ENCODE data around the gene CORIN.

CORIN gene

DNA sequence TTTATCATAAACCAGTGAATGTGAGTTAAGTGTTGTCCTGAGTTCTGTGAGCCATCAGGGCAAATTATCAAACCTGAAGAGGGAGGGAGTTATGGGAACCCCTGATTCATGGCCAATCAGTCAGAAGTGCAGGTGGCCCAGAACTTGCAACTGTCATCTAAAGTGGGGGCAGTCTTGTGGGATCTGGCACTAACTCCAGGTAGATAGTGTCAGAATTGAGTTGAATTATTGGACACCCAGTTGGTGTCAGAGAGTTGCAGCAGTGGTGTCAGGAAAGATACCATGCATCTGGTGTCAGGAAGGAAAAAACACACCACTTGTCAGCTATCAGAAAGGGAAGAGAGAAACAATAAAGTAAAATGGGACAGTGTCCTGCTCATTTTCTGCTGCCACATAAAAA is 8.4 kb downstream of the CORIN start:
- Histone ChIP-seq H3K36me3 (ENCODE audit: control insufficient read depth in 1 of 2, insufficient read depth in 2 of 2, low read depth in 1 of 2, low read length in 2 of 2) (no peaks in the 10 kb centered on the region), H4K8ac (ENCODE audit: low read length) (no peak overlapping the region), H3K4ac (ENCODE audit: low read depth in 1 of 2, low read length in 2 of 2) (no peak overlapping the region), H3K79me1 (replicated peaks; ENCODE audit: low read length, poor library complexity, severe bottlenecking) (no peaks in the 10 kb centered on the region), H3K4me3 (ENCODE audit: insufficient read depth in 1 of 2, low read depth in 1 of 2, low read length in 2 of 2) (no peak overlapping the region), H3K4me1 (ENCODE audit: control insufficient read depth, insufficient read depth, low read depth, low read length) (peaks cover 5% of the 10 kb centered on the region), H3K9ac (ENCODE audit: low read length) (no peak overlapping the region), H3K9me3 (ENCODE audit: control insufficient read depth, low read length) (peaks cover 12% of the 10 kb centered on the region), H3K18ac (ENCODE audit: low read depth in 1 of 2, low read length in 2 of 2) (no peak overlapping the region), H2AK5ac (ENCODE audit: low read length, severe bottlenecking) (no peak overlapping the region), H2BK12ac (ENCODE audit: low read length in 2 of 2) (no peak overlapping the region), H3K27ac (ENCODE audit: low read length, poor library complexity, severe bottlenecking) (no peak overlapping the region), H3K4me2 (ENCODE audit: low read length, poor library complexity, severe bottlenecking) (no peak overlapping the region), H4K91ac (ENCODE audit: low read length) (no peak overlapping the region), H2AFZ (ENCODE audit: low read depth, low read length) (no peak overlapping the region), H2BK15ac (ENCODE audit: low read depth, poor library complexity, severe bottlenecking) (no peak overlapping the region), H2BK120ac (ENCODE audit: low read depth, low read length) (no peak overlapping the region), H3K14ac (ENCODE audit: low read length in 2 of 2) (no peak overlapping the region), H3K27me3 (ENCODE audit: control insufficient read depth in 1 of 2, insufficient read depth in 1 of 2, low read length in 2 of 2) (peaks cover 0 to 6% of the 10 kb centered on the region in 2 experiments), H3K23ac (ENCODE audit: low read length in 2 of 2) (no peak overlapping the region), H2BK5ac (ENCODE audit: low read depth, low read length, poor library complexity, severe bottlenecking) (no peak overlapping the region)
- no peak for DNase-seq

DNA sequence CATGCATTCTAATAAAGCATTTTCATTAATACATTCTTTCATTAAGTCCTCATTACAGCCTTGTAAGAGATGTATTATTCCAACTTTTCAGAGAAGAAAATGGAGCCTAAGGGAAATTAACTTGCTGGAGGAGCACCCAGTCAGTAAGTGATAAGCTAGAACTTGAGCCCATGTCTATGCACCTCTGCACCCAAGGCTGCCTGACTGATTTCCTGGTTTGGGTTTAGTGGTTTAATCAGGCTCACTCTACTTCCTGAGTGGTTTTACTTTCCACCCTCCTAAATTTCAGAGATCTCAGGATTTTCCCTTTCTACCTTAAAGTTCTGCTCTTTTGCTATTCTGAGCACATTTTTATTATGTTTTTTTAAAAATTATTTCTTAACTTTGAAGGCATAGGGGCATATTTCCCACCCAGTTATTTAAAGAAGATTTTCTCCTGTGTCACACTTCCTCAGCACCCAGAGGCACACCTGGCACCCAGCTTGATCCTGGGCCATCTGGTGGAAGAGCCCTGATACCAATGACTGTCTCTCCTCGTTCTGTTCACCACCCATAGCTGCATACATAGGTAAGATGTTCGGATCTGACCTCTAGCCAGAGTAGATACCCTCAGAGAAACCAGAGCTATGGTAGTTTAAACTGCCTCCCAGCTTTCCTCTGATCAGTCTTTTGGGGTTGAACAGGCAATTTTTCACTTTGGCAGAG is 10.4 kb downstream of the CORIN start:
- Histone ChIP-seq H3K4me2 (ENCODE audit: low read length, poor library complexity, severe bottlenecking) (no peak overlapping the region), H2AFZ (ENCODE audit: low read depth, low read length) (no peak overlapping the region), H3K18ac (ENCODE audit: low read depth in 1 of 2, low read length in 2 of 2) (no peak overlapping the region), H2AK5ac (ENCODE audit: low read length, severe bottlenecking) (no peak overlapping the region), H3K23ac (ENCODE audit: low read length in 2 of 2) (no peak overlapping the region), H3K79me1 (replicated peaks; ENCODE audit: low read length, poor library complexity, severe bottlenecking) (no peaks in the 10 kb centered on the region), H3K36me3 (ENCODE audit: control insufficient read depth in 1 of 2, insufficient read depth in 2 of 2, low read depth in 1 of 2, low read length in 2 of 2) (no peaks in the 10 kb centered on the region), H3K27ac (ENCODE audit: low read length, poor library complexity, severe bottlenecking) (no peak overlapping the region), H3K9ac (ENCODE audit: low read length) (no peak overlapping the region), H3K4ac (ENCODE audit: low read depth in 1 of 2, low read length in 2 of 2) (no peak overlapping the region), H2BK120ac (ENCODE audit: low read depth, low read length) (no peak overlapping the region), H4K91ac (ENCODE audit: low read length) (no peak overlapping the region), H2BK15ac (ENCODE audit: low read depth, poor library complexity, severe bottlenecking) (no peak overlapping the region), H3K14ac (ENCODE audit: low read length in 2 of 2) (no peak overlapping the region), H4K8ac (ENCODE audit: low read length) (no peak overlapping the region), H3K27me3 (ENCODE audit: control insufficient read depth in 1 of 2, insufficient read depth in 1 of 2, low read length in 2 of 2) (no peaks in the 10 kb centered on the region), H3K4me3 (ENCODE audit: insufficient read depth in 1 of 2, low read depth in 1 of 2, low read length in 2 of 2) (no peak overlapping the region), H2BK5ac (ENCODE audit: low read depth, low read length, poor library complexity, severe bottlenecking) (no peak overlapping the region), H3K4me1 (ENCODE audit: control insufficient read depth, insufficient read depth, low read depth, low read length) (peaks cover 5% of the 10 kb centered on the region), H2BK12ac (ENCODE audit: low read length in 2 of 2) (no peak overlapping the region), H3K9me3 (ENCODE audit: control insufficient read depth, low read length) (no peaks in the 10 kb centered on the region)
- DNase-seq, result no peak
- 88% methylated on average over 2 of the region's 2 CpGs for WGBS

DNA sequence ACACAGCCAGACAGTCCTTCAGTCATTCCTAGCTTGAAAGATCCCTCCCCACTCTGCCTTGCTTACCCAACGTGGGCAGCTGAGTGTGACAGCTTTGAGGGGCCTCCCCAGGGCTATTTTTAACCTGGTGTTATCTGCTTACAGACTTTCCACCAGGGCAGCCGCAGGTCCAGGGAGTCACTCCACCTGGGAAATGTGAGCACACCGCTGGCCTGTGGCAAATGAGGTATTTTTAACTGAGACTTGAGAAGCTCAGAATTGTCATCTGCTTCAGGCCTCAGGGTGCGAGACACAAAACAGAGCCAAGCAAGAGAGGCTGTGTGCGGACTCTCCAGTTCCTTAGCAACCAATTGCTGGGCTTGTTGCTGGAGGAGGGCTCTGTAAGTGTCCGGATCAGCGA is 13.0 kb downstream of the CORIN start:
- no peaks in the 10 kb centered on the region for H3K79me1 ChIP-seq (replicated peaks; ENCODE audit: low read length, poor library complexity, severe bottlenecking)
- no peak overlapping the region for H2BK15ac ChIP-seq (ENCODE audit: low read depth, poor library complexity, severe bottlenecking)
- H2BK12ac ChIP-seq (ENCODE audit: low read length in 2 of 2), result no peak overlapping the region
- H3K4me2 ChIP-seq (ENCODE audit: low read length, poor library complexity, severe bottlenecking), result no peak overlapping the region
- no peak overlapping the region for H2BK5ac ChIP-seq (ENCODE audit: low read depth, low read length, poor library complexity, severe bottlenecking)
- H3K14ac ChIP-seq (ENCODE audit: low read length in 2 of 2), result no peak overlapping the region
- no peaks in the 10 kb centered on the region for H3K36me3 ChIP-seq (ENCODE audit: control insufficient read depth in 1 of 2, insufficient read depth in 2 of 2, low read depth in 1 of 2, low read length in 2 of 2)
- H2AK5ac ChIP-seq (ENCODE audit: low read length, severe bottlenecking), result no peak overlapping the region
- H3K9me3 ChIP-seq (ENCODE audit: control insufficient read depth, low read length), result no peaks in the 10 kb centered on the region
- no peak overlapping the region for H3K27ac ChIP-seq (ENCODE audit: low read length, poor library complexity, severe bottlenecking)
- H3K4ac ChIP-seq (ENCODE audit: low read depth in 1 of 2, low read length in 2 of 2), result no peak overlapping the region
- H3K18ac ChIP-seq (ENCODE audit: low read depth in 1 of 2, low read length in 2 of 2), result no peak overlapping the region
- peak; percentile 9 for DNase-seq
- 18% methylated on average over 7 of the region's 7 CpGs for WGBS
- no peak overlapping the region for H2BK120ac ChIP-seq (ENCODE audit: low read depth, low read length)
- peaks cover 5% of the 10 kb centered on the region for H3K4me1 ChIP-seq (ENCODE audit: control insufficient read depth, insufficient read depth, low read depth, low read length)
- no peak overlapping the region for H4K8ac ChIP-seq (ENCODE audit: low read length)
- no peak overlapping the region for H4K91ac ChIP-seq (ENCODE audit: low read length)
- no peak overlapping the region for H3K23ac ChIP-seq (ENCODE audit: low read length in 2 of 2)
- no peak overlapping the region for H2AFZ ChIP-seq (ENCODE audit: low read depth, low read length)
- peaks cover 0 to 3% of the 10 kb centered on the region in 2 experiments for H3K27me3 ChIP-seq (ENCODE audit: control insufficient read depth in 1 of 2, insufficient read depth in 1 of 2, low read length in 2 of 2)
- no peak overlapping the region for H3K4me3 ChIP-seq (ENCODE audit: insufficient read depth in 1 of 2, low read depth in 1 of 2, low read length in 2 of 2)
- no peak overlapping the region for H3K9ac ChIP-seq (ENCODE audit: low read length)

DNA sequence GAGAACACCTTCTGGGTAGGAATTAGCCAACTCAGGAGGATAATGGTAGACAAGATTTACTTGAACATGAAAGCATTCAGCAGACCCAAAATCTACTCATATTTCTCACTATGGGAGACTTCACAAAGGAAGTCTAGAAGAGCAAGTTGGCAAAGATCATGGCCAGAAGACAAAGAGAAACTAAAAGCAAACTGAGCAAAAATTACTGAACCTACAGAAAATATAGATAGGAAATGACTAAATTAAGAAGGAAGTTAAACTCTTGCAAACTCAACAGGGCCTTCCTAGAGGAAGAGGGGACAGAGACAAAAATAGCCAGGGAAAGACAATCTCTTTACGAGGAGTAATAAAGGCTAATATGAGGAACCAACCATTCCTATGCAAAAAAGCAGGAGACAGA is 18.7 kb downstream of the CORIN start:
- Histone ChIP-seq H3K4ac (ENCODE audit: low read depth in 1 of 2, low read length in 2 of 2) (no peak overlapping the region), H2BK12ac (ENCODE audit: low read length in 2 of 2) (no peak overlapping the region), H4K8ac (ENCODE audit: low read length) (no peak overlapping the region), H3K9ac (ENCODE audit: low read length) (no peak overlapping the region), H3K4me2 (ENCODE audit: low read length, poor library complexity, severe bottlenecking) (no peak overlapping the region), H3K23ac (ENCODE audit: low read length in 2 of 2) (no peak overlapping the region), H2BK15ac (ENCODE audit: low read depth, poor library complexity, severe bottlenecking) (no peak overlapping the region), H3K4me1 (ENCODE audit: control insufficient read depth, insufficient read depth, low read depth, low read length) (no peaks in the 10 kb centered on the region), H3K36me3 (ENCODE audit: control insufficient read depth in 1 of 2, insufficient read depth in 2 of 2, low read depth in 1 of 2, low read length in 2 of 2) (no peaks in the 10 kb centered on the region), H2BK5ac (ENCODE audit: low read depth, low read length, poor library complexity, severe bottlenecking) (no peak overlapping the region), H4K91ac (ENCODE audit: low read length) (no peak overlapping the region), H2BK120ac (ENCODE audit: low read depth, low read length) (no peak overlapping the region), H3K9me3 (ENCODE audit: control insufficient read depth, low read length) (no peaks in the 10 kb centered on the region), H3K18ac (ENCODE audit: low read depth in 1 of 2, low read length in 2 of 2) (no peak overlapping the region), H3K27ac (ENCODE audit: low read length, poor library complexity, severe bottlenecking) (no peak overlapping the region), H3K14ac (ENCODE audit: low read length in 2 of 2) (no peak overlapping the region), H3K27me3 (ENCODE audit: control insufficient read depth in 1 of 2, insufficient read depth in 1 of 2, low read length in 2 of 2) (peaks cover 3 to 7% of the 10 kb centered on the region in 2 experiments), H3K79me1 (replicated peaks; ENCODE audit: low read length, poor library complexity, severe bottlenecking) (no peaks in the 10 kb centered on the region), H3K4me3 (ENCODE audit: insufficient read depth in 1 of 2, low read depth in 1 of 2, low read length in 2 of 2) (no peak overlapping the region), H2AFZ (ENCODE audit: low read depth, low read length) (no peak overlapping the region), H2AK5ac (ENCODE audit: low read length, severe bottlenecking) (no peak overlapping the region)
- 100% methylated on average over 1 of the region's 1 CpG for WGBS
- DNase-seq, result no peak
